ENCODE data around the gene TUBB4B. TPM values are rescaled to one million over a fixed set of nuclear protein-coding genes. Genes with fewer than 3 reads are reported as not detected.

The TUBB4B gene
- total and polyA plus RNA-seq, 10 donors: 55.1 to 137 (median 103) TPM

GRCh38 chr9:137265496-137266161 is 24.5 kb downstream of the TUBB4B start:
- Histone ChIP-seq H3K27ac (peak overlapping the region in 1 of 8 donors; percentile 14), H3K27me3 (replicated peaks in 1 of 7) (no peaks in the 10 kb centered on the region), H3K4me3 (no peak overlapping the region), H3K36me3 (peaks cover 0 to 92% (median 36%) of the 10 kb centered on the region in 6 donors), H3K4me1 (peaks cover 12 to 48% (median 30%) of the 10 kb centered on the region in 6 donors), H3K9me3 (no peaks in the 10 kb centered on the region)
- WGBS, 5 donors: 93 to 97% (median 94%) methylated on average over 9 to 29 of the region's 29 CpGs
- DNase-seq: peak; percentile 64
- TF ChIP-seq CTCF (IDR thresholded peaks at IDR 0.05 in 8 of 11, conservative IDR thresholded peaks at IDR 0.05 in 3 of 11): no peak
- peak in 1 of 3 donors; percentile 34 for TF ChIP-seq POLR2AphosphoS5 (IDR thresholded peaks at IDR 0.05)
- intact Hi-C loops (cut with DNase I; ENCODE audit: low total_unique reads): no loop called here

GRCh38 chr9:137266162-137266527 is 25.1 kb downstream of the TUBB4B start:
- H3K27me3 ChIP-seq (replicated peaks in 1 of 7): no peaks in the 10 kb centered on the region

GRCh38 chr9:137266585-137267453 is 25.7 kb downstream of the TUBB4B start:
- Histone ChIP-seq H3K9me3 (no peaks in the 10 kb centered on the region), H3K4me3 (no peak overlapping the region), H3K27me3 (replicated peaks in 1 of 7) (no peaks in the 10 kb centered on the region), H3K4me1 (peaks cover 12 to 60% (median 36%) of the 10 kb centered on the region in 6 donors), H3K36me3 (peaks cover 0 to 91% (median 41%) of the 10 kb centered on the region in 6 donors), H3K27ac (peak overlapping the region in 2 of 8 donors; percentile 14 to 70)
- WGBS, 5 donors: 90 to 95% (median 90%) methylated on average over 28 to 34 of the region's 34 CpGs
- DNase-seq: peak; percentile 78
- intact Hi-C loops (cut with DNase I; ENCODE audit: low total_unique reads): no loop called here
- no peak for TF ChIP-seq CTCF (IDR thresholded peaks at IDR 0.05 in 8 of 11, conservative IDR thresholded peaks at IDR 0.05 in 3 of 11)
- TF ChIP-seq POLR2AphosphoS5 (IDR thresholded peaks at IDR 0.05): peak in 1 of 3 donors; percentile 33
- TF ChIP-seq POLR2A (IDR thresholded peaks at IDR 0.05): no peak

More at GRCh38 chr9:137266162-137266527, 25.1 kb downstream of the TUBB4B start:
- WGBS, 5 donors: 75 to 100% (median 92%) methylated on average over 2 to 15 of the region's 15 CpGs
- Histone ChIP-seq H3K4me3 (no peak overlapping the region), H3K4me1 (peaks cover 12 to 53% (median 34%) of the 10 kb centered on the region in 6 donors), H3K9me3 (no peaks in the 10 kb centered on the region), H3K36me3 (peaks cover 0 to 93% (median 39%) of the 10 kb centered on the region in 6 donors), H3K27ac (peak overlapping the region in 1 of 8 donors; percentile 14)
- TF ChIP-seq CTCF (IDR thresholded peaks at IDR 0.05 in 8 of 11, conservative IDR thresholded peaks at IDR 0.05 in 3 of 11) (no peak), POLR2AphosphoS5 (IDR thresholded peaks at IDR 0.05) (peak in 1 of 3 donors; percentile 30)
- peak; percentile 65 for DNase-seq
- intact Hi-C loops (cut with DNase I; ENCODE audit: low total_unique reads): no loop called here

- TF ChIP-seq POLR2A (IDR thresholded peaks at IDR 0.05) (no peak), POLR2AphosphoS5 (IDR thresholded peaks at IDR 0.05) (peak in 1 of 3 donors; percentile 25), CTCF (IDR thresholded peaks at IDR 0.05 in 8 of 11, conservative IDR thresholded peaks at IDR 0.05 in 3 of 11) (no peak)
- Histone ChIP-seq H3K36me3 (peaks cover 0 to 98% (median 52%) of the 10 kb centered on the region in 6 donors), H3K9me3 (no peaks in the 10 kb centered on the region), H3K27me3 (replicated peaks in 1 of 7) (no peaks in the 10 kb centered on the region), H3K4me3 (peak overlapping the region in 2 of 8 donors; percentile 41 to 70), H3K4me1 (peaks cover 12 to 69% (median 36%) of the 10 kb centered on the region in 6 donors), H3K27ac (peak overlapping the region in 6 of 8 donors; percentile 3 to 82 (median 70))
- peak; percentile 73 for DNase-seq
- intact Hi-C loops (cut with DNase I; ENCODE audit: low total_unique reads): no loop called here
- WGBS, 5 donors: 62 to 68% (median 66%) methylated on average over 5 to 6 of the region's 6 CpGs
Observed at GRCh38 chr9:137267933-137268355, 26.9 kb downstream of the TUBB4B start.
